PC-9 (cell line): ENCODE results near the gene TMEM141.

Experiments
- EZH2 ChIP-seq: fragments of 200-600 bp; sonication (generic); IDR thresholded peaks from 2 replicates; pipeline ENCODE4 v1.8.0; 2017; ENCODE audit warnings: antibody characterized with exemption, low read depth
- TF ChIP-seq, protein P1 (sequence below): fragments of 200-600 bp; sonication (generic); conservative IDR thresholded peaks from 2 replicates; pipeline ENCODE4 v1.6.1; 2017; ENCODE audit warnings: mixed run types, antibody characterized with exemption, mild to moderate bottlenecking, moderate library complexity

DNA sequence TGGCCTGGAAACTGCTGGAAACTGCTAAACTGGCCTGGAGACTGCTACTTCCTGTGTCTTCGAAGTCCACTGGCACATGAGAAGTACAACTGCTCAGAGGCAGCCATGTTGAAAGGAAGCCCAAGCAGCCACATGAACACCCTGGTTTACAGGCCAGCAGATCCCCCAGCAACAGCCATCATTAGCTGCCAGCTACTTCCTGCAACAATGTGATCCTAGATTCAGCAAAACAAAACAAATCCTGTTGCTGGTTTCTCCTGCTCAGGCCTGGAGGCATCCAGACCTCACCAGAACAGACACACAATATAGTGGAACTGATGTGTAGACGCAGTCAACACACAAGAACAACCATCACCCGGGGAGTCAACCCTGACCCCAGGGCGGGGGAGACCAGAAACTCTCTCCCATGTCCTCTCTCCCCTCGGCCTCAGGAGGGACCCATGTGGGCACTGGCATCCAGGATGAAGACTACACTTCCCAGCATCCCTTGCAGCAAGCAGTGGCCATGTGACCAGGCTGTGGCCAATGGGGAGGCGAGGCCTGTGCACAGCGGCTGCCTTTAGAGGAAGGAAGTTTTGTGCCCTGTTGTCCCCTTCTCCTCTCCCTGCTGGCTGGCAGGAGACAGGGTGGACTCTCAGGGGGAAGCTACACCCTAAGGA is 17.6 kb upstream of the TMEM141 start:
- TF ChIP-seq, protein P1, sequence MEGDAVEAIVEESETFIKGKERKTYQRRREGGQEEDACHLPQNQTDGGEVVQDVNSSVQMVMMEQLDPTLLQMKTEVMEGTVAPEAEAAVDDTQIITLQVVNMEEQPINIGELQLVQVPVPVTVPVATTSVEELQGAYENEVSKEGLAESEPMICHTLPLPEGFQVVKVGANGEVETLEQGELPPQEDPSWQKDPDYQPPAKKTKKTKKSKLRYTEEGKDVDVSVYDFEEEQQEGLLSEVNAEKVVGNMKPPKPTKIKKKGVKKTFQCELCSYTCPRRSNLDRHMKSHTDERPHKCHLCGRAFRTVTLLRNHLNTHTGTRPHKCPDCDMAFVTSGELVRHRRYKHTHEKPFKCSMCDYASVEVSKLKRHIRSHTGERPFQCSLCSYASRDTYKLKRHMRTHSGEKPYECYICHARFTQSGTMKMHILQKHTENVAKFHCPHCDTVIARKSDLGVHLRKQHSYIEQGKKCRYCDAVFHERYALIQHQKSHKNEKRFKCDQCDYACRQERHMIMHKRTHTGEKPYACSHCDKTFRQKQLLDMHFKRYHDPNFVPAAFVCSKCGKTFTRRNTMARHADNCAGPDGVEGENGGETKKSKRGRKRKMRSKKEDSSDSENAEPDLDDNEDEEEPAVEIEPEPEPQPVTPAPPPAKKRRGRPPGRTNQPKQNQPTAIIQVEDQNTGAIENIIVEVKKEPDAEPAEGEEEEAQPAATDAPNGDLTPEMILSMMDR = no peak
- TF ChIP-seq EZH2 = no peak
